Measurements from ENCODE around the gene CERS3. TPM values are rescaled to one million over a fixed set of nuclear protein-coding genes. Genes with fewer than 3 reads are reported as not detected.

CERS3 gene
- polyA plus RNA-seq, 1 of the 3 experiments (the other 2 are of a cell fraction) = not detected

DNA sequence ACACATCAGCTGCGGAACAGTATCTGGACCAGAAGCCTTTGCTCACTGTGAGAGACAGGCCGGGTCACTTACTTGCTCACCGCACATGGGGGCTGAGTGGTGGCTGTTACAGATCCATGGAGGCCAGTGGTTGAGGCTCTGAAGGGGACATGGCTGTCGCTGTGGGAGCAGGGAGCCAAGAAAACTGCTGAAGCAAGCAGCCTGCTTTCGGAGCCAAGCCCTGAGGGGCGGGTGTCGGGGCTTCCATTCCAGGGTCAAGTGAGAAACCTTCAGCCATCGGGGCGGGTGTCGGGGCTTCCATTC lies 144.7 kb downstream of the CERS3 start:
- POLR2A ChIA-PET = no interaction called here
- no peak overlapping the region for H2AFZ ChIP-seq (ENCODE audit: low read depth)
- H3F3A ChIP-seq (replicated peaks; ENCODE audit: insufficient read depth) = no peaks in the 10 kb centered on the region
- H3K4me2 ChIP-seq = no peak overlapping the region
- H4K20me1 ChIP-seq (ENCODE audit: insufficient read depth) = no peaks in the 10 kb centered on the region
- no peak overlapping the region for H3K27ac ChIP-seq (ENCODE audit: low read depth in 2 of 2, low read length in 1 of 2)
- H3K36me3 ChIP-seq (replicated peaks in 1 of 2; ENCODE audit: control insufficient read depth in 1 of 2, insufficient read depth in 2 of 2, low read length in 1 of 2) = no peaks in the 10 kb centered on the region
- H3K27me3 ChIP-seq (ENCODE audit: insufficient read depth) = no peaks in the 10 kb centered on the region
- H3K9ac ChIP-seq = no peak overlapping the region
- CTCF ChIA-PET = interaction anchor here (0.6 to 15.3 kb wide), 20 partner anchors 9 to 624 kb away, joined by 3 to 184 read pairs (median 4); partner anchors contain the start of gene ADAMTS17
- no peaks in the 10 kb centered on the region for H3K9me2 ChIP-seq
- no peaks in the 10 kb centered on the region for H3K4me1 ChIP-seq (ENCODE audit: control insufficient read depth in 1 of 2, insufficient read depth in 2 of 2, low read depth in 1 of 2, low read length in 1 of 2)
- no peaks in the 10 kb centered on the region for H3K9me3 ChIP-seq
- no peak for DNase-seq
- no peak overlapping the region for H3K4me3 ChIP-seq (ENCODE audit: low read depth in 2 of 2, low read length in 1 of 2)
- WGBS (ENCODE audit: low lambda C conversion rate) = 40% methylated on average over 3 of the region's 10 CpGs
- TF ChIP-seq FOSL2 (IDR thresholded peaks at IDR 0.05; ENCODE audit: borderline replicate concordance, low read depth) (no peak), RXRA (IDR thresholded peaks at IDR 0.05; ENCODE audit: borderline replicate concordance, low read depth) (no peak), ELF1 (IDR thresholded peaks at IDR 0.05) (no peak), MXI1 (IDR thresholded peaks at IDR 0.05; ENCODE audit: low read depth, low read length) (no peak), EZH2phosphoT487 (IDR thresholded peaks at IDR 0.05; ENCODE audit: borderline replicate concordance, low read depth) (no peak), MEF2A (IDR thresholded peaks at IDR 0.05; ENCODE audit: borderline replicate concordance, low read depth) (no peak), RFX5 (IDR thresholded peaks at IDR 0.05; ENCODE audit: low read length) (no peak), EP300 (IDR thresholded peaks at IDR 0.05; ENCODE audit: borderline replicate concordance in 1 of 2, low read depth in 1 of 2, low read length in 1 of 2) (no peak), SIN3A (IDR thresholded peaks at IDR 0.05; ENCODE audit: borderline replicate concordance, low read depth, low read length) (no peak), TEAD4 (IDR thresholded peaks at IDR 0.05; ENCODE audit: borderline replicate concordance, insufficient read depth) (no peak), GABPA (IDR thresholded peaks at IDR 0.05; ENCODE audit: low read depth) (no peak), TAF1 (IDR thresholded peaks at IDR 0.05; ENCODE audit: borderline replicate concordance, low read depth, low read length) (no peak), GATA2 (CRISPR knock-in tag; IDR thresholded peaks at IDR 0.05) (no peak), NRF1 (IDR thresholded peaks at IDR 0.05; ENCODE audit: low read depth, low read length) (no peak), RAD21 (IDR thresholded peaks at IDR 0.05; ENCODE audit: low read length) (no peak), FOXM1 (IDR thresholded peaks at IDR 0.05; ENCODE audit: low read depth) (no peak)
- TF ChIP-seq, protein P1, sequence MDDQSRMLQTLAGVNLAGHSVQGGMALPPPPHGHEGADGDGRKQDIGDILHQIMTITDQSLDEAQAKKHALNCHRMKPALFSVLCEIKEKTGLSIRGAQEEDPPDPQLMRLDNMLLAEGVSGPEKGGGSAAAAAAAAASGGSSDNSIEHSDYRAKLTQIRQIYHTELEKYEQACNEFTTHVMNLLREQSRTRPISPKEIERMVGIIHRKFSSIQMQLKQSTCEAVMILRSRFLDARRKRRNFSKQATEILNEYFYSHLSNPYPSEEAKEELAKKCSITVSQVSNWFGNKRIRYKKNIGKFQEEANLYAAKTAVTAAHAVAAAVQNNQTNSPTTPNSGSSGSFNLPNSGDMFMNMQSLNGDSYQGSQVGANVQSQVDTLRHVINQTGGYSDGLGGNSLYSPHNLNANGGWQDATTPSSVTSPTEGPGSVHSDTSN (IDR thresholded peaks at IDR 0.05) = no peak
- TF ChIP-seq, protein P2, sequence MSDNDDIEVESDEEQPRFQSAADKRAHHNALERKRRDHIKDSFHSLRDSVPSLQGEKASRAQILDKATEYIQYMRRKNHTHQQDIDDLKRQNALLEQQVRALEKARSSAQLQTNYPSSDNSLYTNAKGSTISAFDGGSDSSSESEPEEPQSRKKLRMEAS (IDR thresholded peaks at IDR 0.05; ENCODE audit: low read depth) = no peak
- TF ChIP-seq, protein P3, sequence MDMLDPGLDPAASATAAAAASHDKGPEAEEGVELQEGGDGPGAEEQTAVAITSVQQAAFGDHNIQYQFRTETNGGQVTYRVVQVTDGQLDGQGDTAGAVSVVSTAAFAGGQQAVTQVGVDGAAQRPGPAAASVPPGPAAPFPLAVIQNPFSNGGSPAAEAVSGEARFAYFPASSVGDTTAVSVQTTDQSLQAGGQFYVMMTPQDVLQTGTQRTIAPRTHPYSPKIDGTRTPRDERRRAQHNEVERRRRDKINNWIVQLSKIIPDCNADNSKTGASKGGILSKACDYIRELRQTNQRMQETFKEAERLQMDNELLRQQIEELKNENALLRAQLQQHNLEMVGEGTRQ (IDR thresholded peaks at IDR 0.05; ENCODE audit: borderline replicate concordance, low read depth, low read length) = no peak
- no peaks in the 10 kb centered on the region for H3K79me2 ChIP-seq (ENCODE audit: insufficient read depth)
